HG02852 (cell line): ENCODE results near the gene RASA3.
"Not testable (repeated sequence)": the region's sequence is repeated elsewhere in the genome, so short reads cannot be mapped to it uniquely, and the experiment has no call there.

Experiments used
- ATAC-seq: cut with Tn5 transposase; IDR thresholded peaks from one replicate; pipeline ENCODE4 v1.9.1; 2021; ENCODE audit warnings: mild to moderate bottlenecking, moderate library complexity; ENCODE audit not compliant: unreplicated experiment

RASA3 gene

GRCh38 chr13:114087430-114087829 lies 45.0 kb downstream of the RASA3 start:
- no peak for ATAC-seq

- no peak for ATAC-seq
Measured at GRCh38 chr13:114082849-114083645, 49.4 kb downstream of the RASA3 start.

- ATAC-seq = no peak
Measured at GRCh38 chr13:114081761-114082681, 50.4 kb downstream of the RASA3 start.

GRCh38 chr13:114080739-114081561 lies 51.5 kb downstream of the RASA3 start:
- no peak for ATAC-seq

- ATAC-seq = no peak
Measured at GRCh38 chr13:114079601-114080536, 52.6 kb downstream of the RASA3 start.

GRCh38 chr13:114078461-114079451 lies 53.7 kb downstream of the RASA3 start:
- ATAC-seq = no peak

GRCh38 chr13:114077933-114078325 lies 54.5 kb downstream of the RASA3 start:
- no peak for ATAC-seq

- no peak for ATAC-seq
Measured at GRCh38 chr13:114077099-114077932, 55.1 kb downstream of the RASA3 start.

GRCh38 chr13:114076329-114077090 lies 55.9 kb downstream of the RASA3 start:
- ATAC-seq = no peak

- not testable (repeated sequence) for ATAC-seq
Measured at GRCh38 chr13:114075811-114076210, 56.6 kb downstream of the RASA3 start.

GRCh38 chr13:114074671-114075315 lies 57.6 kb downstream of the RASA3 start:
- no peak for ATAC-seq

GRCh38 chr13:114073881-114074612 lies 58.4 kb downstream of the RASA3 start:
- no peak for ATAC-seq

GRCh38 chr13:114072421-114072820 lies 60.0 kb downstream of the RASA3 start:
- ATAC-seq = no peak

GRCh38 chr13:114071991-114072390 lies 60.4 kb downstream of the RASA3 start:
- ATAC-seq = no peak

GRCh38 chr13:114071410-114071809 lies 61.0 kb downstream of the RASA3 start:
- ATAC-seq = no peak
